Activated CD4-positive, alpha-beta T cell treated with anti-CD3 and anti-CD28 coated beads, Interleukin-2, Interleukin-6, amounts not matched to agents 100 ng/mL and 50 ng/mL, durations not matched to agents 16 hours and 8 hours (primary cell): ENCODE measurements around the gene AADAT.
"Not testable (repeated sequence)": the region's sequence is repeated elsewhere in the genome, so short reads cannot be mapped to it uniquely, and the experiment has no call there.

Experiments used
- DNase-seq: peaks from one replicate; pipeline ENCODE4 v3.0.0-alpha.2; 2020

AADAT gene

DNA sequence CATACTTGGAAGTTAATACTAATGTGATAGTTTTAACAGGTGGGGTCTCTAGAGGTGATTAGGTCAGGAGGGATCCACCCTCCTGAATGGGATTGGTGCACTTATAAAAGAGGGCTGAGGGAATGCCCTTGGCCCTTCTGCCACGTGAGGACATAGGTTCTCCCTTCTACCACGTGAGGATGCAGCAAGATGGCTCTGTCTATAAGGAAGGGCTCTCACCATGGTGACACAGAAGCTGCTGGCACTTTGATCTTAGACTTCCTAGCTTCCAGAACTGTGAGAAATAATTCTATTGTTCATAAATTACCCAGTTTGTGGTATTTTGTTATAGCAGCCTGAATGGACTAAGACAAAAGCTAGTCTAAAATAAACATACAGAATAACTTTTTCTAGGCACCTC lies 1.0 kb downstream of the AADAT start:
- DNase-seq, result no peak

DNA sequence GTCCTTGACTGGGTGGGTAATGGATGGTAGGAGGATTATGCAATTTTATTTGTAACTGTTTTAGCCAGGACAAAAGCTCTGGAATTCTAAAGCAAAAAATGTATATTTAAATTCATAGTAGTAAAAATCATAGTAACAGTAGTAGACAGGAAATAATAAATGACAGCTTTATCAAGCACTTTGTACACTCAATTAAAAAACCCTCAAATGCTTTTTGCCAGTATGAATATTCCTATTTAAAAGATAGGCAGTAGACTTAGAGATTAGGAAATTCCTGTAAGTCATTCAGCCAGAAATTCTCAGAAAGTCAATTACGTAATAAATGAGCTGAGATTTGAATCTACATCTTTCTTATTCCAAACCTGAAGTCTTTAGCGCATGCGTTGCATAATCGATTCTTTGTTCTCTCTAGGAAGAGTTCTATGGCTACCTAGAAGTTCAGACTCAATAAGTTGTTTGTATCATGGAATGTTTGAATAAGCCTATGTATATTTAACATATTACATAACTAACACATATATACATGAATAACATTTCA lies 2.5 kb downstream of the AADAT start:
- DNase-seq, result no peak

DNA sequence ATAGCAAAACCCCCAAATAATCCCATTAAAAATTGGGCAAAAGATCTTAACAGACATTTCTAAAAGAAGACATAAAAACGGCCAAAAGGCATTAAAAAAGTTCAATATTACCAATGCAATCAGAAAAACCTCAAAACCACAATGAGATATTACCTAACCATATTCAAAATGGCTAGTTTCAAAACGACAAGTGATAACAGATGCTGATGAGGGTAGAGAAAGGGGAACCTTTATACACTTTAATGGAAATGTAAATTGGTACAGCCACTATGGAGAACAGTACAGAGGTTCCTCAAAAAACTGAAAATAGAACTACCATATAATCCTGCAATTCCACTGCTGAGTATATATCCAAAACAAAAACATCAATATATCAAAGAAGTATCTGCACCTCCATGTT lies 6.2 kb downstream of the AADAT start:
- DNase-seq, result no peak

DNA sequence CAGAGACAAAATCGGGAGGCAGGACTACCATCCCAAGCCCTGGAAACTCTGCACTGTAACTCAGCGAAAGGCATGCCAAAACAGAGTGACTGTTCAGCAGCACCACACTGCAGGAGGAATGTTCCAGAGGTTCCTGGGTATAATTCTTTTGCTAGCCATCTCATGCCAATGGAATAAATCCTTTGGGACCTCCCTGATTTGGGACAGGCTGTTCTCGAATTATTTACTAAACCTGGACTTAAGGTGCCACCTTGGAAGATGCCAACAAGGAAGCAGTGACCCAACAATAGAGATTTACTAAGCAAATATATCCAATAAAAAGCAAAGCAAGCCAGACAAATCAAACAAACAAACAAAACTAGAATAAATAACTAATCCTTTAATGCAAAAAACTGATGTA lies 9.3 kb downstream of the AADAT start:
- DNase-seq, result no peak

DNA sequence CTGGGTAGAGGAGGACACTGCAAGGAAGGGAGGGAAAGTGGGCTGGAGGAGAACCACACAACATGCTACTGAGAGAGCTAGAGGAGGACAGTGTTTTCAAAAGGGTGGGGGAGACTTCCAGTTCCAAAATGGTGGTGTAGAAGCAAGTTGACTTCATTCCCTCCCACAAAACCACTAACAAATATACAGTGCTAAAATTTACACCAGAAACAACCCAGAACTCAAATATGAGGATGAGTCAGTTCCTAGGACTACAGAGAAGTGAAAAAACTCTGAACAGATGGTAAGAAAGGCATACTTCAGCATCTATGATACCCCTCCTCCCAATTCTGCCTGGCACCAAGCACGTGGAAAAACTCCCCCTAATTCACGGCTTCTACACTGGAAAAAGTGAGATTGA lies 9.8 kb downstream of the AADAT start:
- no peak for DNase-seq

DNA sequence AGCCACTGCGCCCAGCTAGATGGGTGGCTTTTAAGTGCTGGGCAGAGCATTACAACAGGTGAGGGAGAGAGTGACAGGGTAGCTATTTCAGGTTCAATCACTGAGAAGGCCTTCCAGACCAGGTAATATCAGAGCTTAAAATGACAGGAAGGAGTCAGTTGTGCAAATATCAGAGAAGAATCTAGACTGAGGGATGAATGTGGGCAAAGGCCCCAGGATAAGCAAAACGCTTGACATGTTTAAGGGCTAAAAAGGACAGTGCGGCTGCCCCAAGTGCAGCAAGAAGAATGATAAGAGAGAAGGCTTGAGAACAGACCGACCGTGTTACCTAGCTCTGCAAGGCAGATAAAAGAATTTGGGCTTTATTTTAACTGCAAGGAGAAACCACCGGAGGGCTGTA lies 18.6 kb downstream of the AADAT start:
- DNase-seq, result no peak

DNA sequence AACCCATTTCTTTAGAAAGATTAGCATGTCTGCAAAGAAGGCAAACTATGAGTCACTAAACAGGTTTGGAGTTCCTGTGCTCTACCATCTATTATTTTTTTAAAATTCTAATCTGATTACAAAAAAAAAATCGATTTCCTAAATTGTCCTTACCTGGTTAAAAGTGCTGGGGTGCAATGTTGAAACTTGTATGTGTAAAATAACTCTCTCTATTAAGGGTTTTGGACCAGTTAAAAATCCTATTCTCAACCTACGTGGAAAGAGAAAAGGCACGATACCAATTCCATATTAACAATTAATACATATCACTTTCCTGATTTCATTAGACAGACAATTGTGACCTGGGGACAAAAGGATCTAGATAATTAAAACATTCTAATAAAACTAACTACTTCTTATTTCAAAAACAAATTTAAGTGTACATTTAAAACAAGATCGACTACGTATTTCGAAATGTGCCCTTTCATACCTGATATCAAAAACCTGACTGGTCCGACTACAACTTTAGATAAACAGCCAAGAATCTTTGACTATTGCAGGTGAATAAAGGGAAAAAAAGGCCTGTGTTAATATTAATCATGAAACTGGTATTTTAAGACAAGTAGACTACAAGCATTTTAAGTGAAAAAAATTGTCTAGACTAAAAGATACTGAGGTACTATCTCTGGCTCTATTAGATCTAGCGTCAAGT lies 21.2 kb downstream of the AADAT start:
- no peak for DNase-seq

DNA sequence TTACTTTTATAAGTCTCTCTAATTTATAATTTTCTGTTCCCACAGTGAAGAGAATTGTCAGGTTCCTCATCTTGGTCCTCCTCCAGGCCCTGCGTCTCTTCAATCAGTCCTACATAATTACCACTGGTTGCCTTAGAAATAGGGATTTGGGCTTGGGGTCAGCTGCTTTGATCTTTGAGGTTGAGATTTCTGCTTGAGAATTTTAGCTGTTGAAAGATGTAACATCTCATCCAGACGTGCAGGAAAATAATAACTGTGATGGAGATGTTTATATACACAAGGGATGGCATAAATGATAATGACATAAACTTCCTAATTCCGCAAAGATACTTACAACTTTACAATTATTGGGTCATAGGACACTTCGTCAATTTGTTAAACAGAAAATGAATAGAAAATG lies 30.3 kb downstream of the AADAT start:
- DNase-seq, result no peak

DNA sequence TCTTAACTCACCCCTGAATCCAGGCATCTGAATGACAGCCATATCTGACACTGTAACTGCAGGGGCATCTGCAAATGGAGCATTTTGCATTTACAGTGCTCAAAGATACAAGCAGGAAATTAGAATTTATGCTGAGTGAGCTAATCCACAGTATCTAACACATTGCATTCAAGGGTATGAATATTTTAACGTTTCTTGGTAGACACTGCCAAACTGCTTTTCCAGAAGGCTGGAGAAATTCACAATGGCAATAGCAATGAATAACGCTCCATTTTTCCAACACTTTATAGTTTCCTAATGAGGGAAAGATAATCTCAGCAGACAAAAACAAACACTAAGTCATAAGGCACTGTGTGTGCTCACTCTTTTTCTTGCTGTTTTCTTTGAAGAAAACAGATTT lies 30.9 kb downstream of the AADAT start:
- no peak for DNase-seq

DNA sequence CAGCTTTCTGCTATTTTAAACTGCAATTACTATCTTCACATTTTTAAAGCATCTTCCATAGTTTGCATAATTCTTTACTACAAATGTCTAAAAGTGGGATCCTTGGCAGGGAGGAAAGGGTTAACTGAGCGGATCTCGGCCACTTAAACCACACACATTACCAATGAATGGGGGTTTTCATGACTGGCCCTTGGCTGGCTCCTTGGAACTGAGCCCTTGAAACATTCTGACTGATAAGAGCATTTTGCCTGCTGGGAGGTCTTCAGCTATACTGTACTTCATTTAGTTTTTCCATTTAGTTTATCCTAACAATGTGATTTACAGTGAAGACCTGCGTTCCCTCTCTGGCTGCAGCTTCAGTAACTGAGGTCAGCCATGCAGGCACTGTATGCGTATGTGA lies 31.9 kb downstream of the AADAT start:
- no peak for DNase-seq

DNA sequence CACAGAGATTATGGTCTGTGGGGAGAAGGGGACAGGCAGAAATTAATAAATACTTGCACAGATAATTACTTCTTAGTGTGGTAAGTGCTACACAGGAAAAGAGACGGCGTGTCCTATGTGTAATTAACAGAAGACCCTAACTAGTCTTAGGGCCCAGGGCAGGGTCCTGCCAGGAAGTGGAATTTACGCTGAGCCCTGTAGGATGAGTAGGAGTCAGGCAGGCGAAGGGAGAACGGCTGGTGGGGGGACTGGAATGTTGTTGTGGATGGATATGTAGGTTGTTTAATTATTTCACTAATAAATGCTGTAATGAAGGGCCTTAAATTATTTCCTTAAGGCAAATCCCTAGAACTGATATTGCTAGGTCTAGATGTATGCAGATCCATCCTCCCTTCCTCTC lies 36.8 kb downstream of the AADAT start:
- no peak for DNase-seq

DNA sequence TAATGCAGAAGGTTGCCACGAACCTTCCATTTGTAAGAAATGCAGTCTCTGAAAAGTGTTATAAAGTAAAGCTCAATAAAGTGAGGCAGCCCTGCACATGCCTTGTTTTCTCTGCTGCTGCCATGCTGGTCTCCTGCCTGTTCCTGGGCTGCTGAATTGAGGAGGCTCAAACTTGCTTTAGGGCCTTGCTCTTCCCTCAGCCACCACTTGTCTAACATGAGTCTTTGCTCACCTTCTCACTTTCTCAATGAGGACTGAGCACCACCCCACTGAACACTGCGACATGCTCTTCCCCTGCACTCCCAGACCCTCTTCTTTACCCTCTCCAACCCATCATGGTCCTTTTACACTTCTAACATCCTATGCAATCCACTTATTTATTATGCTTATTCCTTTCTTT lies 38.4 kb downstream of the AADAT start:
- no peak for DNase-seq

DNA sequence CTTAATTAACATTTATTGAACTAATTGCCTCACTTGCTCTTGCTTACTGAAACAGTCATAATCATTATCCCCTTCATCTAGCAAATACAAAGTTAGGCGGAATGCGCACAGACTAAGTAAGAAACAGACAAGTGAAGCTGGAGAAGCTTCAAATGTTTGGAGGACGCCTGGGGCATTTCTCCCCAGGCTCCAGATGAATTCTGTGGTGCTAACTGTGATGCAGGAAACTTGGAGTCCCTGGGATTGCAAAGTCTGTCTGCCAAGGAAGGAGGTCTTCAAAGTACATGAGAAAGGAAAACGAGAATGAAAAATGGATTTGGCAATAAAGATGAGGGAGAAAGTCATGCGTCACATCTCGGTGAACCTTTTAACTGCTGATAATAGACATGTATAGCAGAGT lies 40.0 kb downstream of the AADAT start:
- no peak for DNase-seq

DNA sequence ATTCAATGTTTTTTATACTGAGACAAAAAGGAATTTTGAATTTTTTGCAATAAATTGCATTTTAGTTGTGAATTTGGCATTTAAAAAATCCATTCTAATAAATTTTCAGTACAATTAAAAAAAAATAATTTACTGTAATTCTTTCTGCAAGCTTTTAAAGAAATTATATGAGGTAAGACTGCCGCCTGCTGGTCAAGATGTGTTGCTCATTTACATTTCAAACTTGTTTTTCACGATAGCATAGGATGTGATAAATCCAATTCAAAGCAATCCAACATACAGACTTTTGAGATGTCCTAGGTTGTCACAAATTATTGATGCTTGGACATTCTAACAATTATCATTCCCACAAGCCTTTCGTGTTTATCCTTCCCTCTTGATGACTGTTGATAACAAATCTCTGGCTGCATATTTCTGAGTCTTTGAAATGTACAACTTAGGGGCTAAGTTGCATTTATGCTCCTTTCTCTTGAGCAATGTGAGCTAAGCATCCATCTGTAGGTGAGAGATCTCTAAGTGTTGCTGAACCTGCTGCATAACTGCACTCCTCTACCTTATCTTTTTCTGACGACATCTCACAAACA lies 41.9 kb downstream of the AADAT start:
- DNase-seq, result peak; percentile 63

DNA sequence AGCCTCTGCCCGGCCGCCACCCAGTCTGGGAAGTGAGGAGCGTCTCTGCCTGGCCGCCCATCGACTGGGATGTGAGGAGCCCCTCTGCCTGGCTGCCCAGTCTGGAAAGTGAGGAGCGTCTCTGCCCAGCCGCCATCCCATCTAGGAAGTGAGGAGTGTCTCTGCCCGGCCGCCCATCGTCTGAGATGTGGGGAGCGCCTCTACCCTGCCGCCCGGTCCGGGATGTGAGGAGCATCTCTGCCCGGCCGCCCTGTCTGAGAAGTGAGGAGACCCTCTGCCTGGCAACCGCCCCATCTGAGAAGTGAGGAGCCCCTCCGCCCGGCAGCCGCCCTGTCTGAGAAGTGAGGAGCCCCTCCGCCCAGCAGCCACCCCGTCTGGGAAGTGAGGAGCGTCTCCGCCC lies 43.6 kb downstream of the AADAT start:
- not testable (repeated sequence) for DNase-seq

DNA sequence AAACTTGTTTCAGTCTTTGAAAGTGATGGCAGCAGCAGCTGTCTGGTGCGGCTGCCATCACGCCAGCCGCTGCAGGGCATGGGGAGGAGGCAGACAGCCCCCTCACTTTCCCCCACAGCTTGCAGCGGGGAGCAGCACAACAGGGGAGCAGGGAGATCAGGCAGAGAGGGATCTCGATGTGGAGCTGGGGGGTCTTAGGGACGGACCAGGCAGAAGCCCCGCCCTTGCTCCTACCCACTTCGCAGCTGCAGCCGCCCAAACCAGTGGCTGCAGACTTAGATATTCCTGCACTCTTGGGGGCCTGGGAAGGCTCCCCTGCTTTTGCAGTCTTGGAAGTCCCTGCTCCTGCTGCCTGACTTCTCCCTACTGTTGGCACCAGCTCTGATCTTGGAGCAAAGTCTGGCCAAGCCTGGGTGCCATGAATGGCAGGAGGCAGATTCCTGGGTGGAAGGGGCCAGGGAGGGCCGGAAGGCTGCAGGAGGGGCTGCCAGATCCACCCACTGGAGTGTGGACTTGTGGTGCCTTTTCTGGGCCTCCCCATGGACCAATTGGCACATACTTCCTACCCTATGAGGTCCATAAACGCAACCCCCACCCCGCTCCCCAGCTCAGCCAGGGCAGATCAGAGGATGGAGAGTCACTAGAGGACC lies 49.6 kb downstream of the AADAT start:
- DNase-seq, result no peak

DNA sequence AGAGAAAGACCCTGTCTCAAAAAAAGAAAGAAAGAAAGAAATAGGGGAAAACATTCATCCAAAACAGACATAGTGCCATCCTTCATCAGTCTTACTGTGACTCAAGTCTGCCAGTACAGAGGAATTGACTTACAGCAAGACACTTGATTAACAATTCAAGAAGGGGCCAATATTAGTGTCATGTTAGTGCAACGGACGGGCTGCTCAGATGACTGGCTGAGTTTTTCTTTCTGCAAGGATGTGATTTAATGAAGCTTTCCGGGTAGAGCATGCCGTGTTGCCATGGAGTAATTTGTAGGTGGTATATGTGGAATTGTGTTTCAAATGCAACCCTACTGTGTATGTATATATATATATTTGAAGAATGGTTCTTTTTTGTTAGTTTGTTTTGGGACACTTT lies 51.0 kb downstream of the AADAT start:
- DNase-seq, result no peak

DNA sequence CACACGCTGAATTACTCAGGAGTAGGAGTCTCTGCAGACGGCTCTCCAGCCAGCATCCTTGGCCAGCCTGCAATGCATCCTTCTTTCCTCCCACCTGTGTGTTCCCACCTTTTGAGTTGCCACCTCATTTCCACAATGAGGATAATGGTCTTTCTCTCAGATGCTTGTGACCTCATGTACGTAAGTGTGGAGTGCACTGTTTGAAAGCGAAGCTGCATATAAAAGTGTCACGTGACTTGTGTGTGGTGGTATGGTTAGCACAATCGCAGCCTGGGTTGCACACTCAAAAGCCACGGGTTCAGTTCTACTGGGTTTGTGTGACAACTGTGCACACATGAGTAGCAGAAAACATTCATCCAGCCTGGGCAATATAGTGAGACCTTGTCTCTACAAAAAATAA lies 51.5 kb downstream of the AADAT start:
- DNase-seq, result no peak

DNA sequence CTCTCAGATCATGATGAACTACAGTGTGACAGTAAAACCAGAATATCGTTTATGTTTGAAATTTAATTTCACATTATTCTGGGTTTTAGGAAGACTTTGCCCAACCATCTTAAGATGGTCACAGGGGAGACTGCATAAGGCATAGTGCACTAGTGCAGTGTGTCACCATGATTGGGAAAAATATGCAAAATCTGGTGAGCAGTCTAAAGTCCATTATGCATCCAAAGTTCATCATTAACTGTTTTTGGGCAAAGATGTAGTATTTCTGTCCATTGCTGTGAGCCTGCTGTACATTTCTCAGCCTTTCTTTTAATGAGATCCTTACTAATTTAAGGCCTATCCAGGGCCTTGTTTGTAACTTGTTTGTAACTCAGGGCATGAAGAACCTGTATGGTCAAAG lies 52.3 kb downstream of the AADAT start:
- DNase-seq, result no peak

DNA sequence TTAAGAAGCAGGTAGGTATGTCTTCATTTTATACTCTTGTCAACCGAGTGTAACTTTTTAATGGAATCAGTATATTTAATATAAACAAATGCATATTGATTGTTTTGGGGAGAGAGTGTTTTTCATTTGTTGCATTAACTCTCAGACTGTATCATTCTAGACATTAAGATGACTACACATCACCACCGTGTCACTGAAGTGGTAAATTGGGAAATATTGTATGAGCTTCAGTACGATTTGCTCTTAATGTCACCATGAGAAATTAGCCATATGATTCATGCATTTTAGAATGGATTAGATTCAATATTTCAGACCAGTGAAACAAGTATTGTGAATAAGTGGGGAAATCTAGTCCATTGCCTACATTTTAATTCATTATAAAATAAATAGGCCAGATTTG lies 53.9 kb downstream of the AADAT start:
- no peak for DNase-seq

DNA sequence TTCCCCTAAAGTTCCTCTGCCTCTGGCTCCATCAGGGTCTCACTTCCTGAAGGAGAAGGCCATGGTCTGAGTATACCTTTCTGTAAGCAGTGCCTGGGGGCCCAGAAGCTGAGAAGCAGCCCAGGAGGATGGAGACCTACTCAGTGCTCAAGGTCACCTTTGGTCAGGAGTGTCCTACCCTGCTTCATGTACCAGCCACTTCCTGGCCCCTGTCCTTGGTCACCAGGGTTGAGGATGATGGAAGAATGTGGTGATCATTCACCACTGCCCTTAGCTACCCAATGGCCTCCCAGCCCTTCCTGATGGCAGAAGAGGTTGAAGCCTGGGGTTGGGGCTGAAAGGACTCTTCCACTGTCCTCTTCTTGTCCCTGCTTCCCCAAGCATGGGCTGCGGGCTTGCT lies 54.5 kb downstream of the AADAT start:
- DNase-seq, result no peak

DNA sequence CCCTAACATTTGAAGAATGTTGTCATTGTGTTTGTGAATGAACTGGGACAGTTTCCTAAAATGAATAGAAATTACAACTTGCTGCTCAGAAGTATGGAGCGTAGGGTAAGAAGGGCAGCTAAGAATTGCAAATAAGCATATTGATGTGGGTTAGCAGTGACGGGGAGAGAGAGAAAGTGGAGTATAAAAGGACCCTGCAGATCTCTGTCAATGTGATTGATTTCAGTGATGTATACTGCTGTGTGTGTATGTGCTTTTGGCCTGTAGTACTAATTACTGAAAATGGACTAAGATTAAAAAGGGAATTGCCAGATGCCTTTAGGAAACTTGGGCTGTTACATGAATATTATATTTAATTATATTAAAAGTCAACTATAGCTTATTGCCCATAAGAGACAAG lies 55.8 kb downstream of the AADAT start:
- DNase-seq, result no peak

DNA sequence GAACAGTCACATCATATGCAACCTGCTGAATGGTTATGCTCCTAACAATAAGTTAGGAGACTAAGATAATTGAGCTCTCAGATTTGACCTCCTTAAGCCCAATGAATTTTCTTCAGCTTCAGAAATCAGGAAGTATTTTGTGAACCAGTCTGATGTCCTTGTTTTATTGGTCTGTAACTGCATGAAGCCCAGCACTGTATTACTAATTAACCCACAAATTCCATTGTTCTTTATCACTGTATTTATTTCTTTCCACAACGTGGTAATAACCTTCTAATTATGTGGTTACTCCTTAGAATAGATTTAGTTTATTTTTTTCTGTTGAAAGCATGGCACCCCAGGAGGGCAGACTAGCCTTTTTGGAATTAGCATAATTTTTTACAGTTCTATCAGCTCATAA lies 59.6 kb downstream of the AADAT start:
- no peak for DNase-seq

DNA sequence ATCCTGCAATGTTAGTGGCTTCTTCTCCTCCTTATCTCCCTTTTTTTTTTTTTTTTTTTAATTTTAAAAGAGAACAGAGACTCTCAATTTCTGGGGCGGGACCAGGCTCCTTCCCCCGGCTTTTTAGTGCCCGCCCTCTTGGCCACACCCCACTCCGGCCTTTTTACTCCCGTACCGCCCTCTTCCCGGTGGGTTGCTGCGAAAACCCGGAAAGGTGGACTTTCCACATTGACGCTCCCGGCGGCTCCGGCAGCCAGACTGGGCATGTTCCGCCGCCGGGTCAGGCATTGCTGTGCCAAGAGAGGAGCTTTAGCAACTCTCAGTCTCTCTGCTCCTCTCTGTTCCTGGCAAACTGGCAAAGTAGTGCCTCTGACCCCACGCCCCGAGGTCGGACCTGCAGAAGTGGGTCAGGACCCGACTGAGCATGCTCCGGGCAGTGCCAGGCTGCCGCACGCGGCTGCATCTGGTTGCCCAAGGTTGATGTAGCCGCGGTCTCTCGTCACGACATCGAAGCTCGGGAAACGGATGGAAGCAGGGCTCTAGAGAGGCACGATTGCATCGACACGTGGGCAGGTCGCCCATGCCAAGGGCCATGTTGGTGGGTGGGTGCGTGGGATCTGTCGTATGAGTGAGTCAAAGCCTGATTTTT lies 62.5 kb downstream of the AADAT start:
- peak; percentile 91 for DNase-seq
